ENCODE results near the gene DLX3.

The DLX3 gene

DNA sequence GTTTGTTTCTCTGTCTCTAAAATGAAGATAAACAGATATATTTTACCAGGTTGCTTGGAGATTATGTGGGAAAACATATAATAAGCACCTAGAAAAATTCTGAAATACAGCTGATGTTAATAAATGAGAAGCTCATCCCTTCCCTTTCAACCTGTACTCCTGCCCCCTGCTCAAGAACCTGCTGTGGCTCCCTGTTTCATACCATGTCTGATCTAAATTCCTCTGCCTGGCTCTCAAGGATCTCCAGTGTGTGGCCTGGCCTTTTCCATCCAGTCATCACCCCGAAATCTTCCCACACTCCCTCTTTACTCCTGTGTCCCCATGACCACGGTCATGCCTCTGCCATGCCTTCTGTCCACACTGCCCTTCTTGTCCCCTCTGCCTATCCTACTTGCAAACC lies 45.4 kb downstream of the DLX3 start:
- no peak for DNase-seq (ENCODE audit: low read depth)
- TF ChIP-seq, protein P1, sequence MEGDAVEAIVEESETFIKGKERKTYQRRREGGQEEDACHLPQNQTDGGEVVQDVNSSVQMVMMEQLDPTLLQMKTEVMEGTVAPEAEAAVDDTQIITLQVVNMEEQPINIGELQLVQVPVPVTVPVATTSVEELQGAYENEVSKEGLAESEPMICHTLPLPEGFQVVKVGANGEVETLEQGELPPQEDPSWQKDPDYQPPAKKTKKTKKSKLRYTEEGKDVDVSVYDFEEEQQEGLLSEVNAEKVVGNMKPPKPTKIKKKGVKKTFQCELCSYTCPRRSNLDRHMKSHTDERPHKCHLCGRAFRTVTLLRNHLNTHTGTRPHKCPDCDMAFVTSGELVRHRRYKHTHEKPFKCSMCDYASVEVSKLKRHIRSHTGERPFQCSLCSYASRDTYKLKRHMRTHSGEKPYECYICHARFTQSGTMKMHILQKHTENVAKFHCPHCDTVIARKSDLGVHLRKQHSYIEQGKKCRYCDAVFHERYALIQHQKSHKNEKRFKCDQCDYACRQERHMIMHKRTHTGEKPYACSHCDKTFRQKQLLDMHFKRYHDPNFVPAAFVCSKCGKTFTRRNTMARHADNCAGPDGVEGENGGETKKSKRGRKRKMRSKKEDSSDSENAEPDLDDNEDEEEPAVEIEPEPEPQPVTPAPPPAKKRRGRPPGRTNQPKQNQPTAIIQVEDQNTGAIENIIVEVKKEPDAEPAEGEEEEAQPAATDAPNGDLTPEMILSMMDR (IDR thresholded peaks at IDR 0.05; ENCODE audit: low read depth, low read length, missing control alignments) = no peak
- H3K4me3 ChIP-seq (ENCODE audit: low read depth, low read length) = no peak overlapping the region

DNA sequence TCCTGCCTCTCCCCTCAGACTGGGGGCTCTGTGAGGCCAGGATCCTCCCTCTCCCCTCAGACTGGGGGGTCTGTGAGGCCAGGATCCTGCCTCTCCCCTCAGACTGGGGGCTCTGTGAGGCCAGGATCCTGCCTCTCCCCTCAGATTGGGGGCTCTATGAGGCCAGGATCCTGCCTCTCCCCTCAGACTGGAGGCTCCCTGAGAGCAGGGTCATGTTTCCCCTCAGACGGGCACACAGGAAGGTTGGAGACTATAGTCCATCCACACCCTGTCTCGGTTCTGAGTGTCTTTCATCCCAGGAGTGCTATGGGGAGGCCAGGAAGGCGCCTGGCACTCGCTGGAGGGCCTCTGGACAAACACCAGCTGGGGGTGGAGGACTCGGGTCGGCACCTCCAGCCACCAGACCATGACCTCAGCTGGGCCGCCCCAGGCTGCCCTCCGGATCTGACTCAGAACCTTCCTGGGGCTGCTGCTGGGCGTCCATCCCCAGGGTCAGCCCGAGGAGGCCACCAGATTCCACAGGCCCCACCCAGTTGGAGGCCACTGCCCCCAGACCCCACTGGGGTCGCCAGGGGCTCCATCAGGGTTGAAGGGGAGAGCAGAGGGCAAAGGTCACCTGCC lies 48.0 kb downstream of the DLX3 start:
- TF ChIP-seq, protein P1 (IDR thresholded peaks at IDR 0.05; ENCODE audit: low read depth, low read length, missing control alignments) = no peak
- H3K4me3 ChIP-seq (ENCODE audit: low read depth, low read length) = no peak overlapping the region
- DNase-seq (ENCODE audit: low read depth) = no peak

DNA sequence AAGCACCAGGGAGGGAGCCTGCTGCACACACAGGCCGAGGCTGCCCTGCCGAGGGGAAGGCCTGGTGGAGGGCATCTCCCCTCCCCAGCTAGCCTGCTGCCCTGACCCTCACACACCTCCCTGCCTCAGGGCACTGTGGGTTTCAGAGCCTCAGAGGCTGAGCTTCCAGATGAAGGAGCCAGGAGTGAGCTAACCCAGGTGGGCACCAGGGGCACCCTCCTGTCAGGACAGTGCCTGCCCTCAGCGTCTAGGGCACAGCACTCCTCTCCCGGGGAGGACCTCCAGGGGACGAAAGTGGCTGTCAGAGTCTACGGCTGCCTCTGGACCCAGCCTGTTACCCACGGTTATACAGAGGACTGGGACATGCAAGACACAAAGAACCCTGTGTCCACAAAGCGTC lies 48.8 kb downstream of the DLX3 start:
- no peak for DNase-seq (ENCODE audit: low read depth)
- TF ChIP-seq, protein P1 (IDR thresholded peaks at IDR 0.05; ENCODE audit: low read depth, low read length, missing control alignments) = no peak

DNA sequence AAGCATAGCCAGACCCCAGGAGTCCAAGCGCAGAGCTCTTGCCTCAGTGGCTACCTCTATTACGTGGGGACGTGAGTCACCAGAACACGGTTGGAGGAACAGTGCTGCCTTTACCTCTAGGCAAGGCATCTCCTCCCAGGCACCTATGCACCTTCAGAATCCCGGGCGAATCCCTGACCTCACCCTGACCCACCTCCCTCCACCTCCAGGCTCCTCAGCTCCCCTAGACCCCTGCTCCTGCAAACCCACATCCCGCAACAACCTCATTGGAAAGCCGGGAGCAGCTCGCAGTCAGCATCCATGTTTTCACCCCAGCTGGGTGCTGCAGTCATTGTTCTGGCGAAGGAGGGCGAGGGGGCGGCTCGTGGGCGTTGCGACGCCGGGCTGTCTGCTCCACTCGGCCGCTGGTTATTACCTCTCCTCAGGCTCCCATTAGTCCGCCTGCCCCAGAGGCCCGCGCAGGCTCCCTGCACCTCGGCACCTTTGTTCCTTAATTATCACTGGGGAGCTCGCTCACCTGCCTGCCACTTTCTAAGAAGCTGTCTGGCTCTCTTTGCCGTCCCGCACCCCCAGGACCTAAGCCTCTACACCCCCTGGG lies 50.7 kb downstream of the DLX3 start:
- no peak overlapping the region for H3K4me3 ChIP-seq (ENCODE audit: low read depth, low read length)
- no peak for DNase-seq (ENCODE audit: low read depth)
- TF ChIP-seq, protein P1 (IDR thresholded peaks at IDR 0.05; ENCODE audit: low read depth, low read length, missing control alignments) = no peak

More for the DNA sequence above, 48.8 kb downstream of the DLX3 start:
- H3K4me3 ChIP-seq (ENCODE audit: low read depth, low read length) = no peak overlapping the region

DNA sequence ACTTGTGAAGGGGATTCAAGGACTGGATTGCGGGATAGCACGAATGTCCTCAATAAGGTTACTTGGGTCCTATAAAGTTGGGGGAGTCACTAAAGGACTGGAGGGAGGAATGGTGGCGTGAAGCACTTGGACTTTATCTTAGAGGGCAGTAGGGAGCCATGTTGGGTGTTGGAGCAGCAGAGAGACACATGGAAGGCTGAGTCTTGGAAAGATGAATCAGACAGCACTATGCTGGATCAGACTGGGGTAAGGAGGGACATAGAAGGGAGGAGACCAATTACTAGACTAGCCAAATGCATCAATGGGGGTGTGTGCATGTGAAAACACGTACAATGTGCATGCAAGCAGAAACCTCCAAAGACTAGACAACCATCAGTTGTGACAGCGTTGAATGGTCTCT lies 52.1 kb downstream of the DLX3 start:
- no peak for DNase-seq (ENCODE audit: low read depth)
- no peak overlapping the region for H3K4me3 ChIP-seq (ENCODE audit: low read depth, low read length)
- TF ChIP-seq, protein P1 (IDR thresholded peaks at IDR 0.05; ENCODE audit: low read depth, low read length, missing control alignments) = no peak

DNA sequence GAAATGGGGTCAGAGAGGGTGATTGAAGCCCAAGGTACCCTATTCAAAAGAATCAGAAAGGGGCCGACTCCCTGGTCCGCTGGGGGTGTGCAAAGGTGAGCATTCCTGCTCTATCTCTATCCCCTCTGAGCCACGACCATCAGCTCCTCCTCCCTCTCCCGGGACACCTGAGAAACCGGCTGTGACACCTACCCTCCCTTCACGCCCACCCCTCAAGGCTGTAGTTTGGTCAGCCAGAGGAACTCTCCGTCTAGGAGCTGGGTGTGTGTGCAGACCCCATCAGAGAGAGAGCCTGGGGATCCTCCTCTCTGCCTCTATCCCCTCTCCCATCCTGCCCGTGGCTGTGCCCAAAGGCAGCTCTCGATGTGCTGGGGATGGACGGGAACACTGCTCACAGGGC lies 53.6 kb downstream of the DLX3 start:
- no peak for DNase-seq (ENCODE audit: low read depth)
- TF ChIP-seq, protein P1 (IDR thresholded peaks at IDR 0.05; ENCODE audit: low read depth, low read length, missing control alignments) = no peak
- H3K4me3 ChIP-seq (ENCODE audit: low read depth, low read length) = no peak overlapping the region
